Peyer's patch (tissue), 4 donors: ENCODE results near the gene ANKS1A.

ENCODE experiments used
- POLR2A ChIP-seq, 2 donors: fragments of 450-650 bp; IDR thresholded peaks; one replicate each; pipeline ENCODE4 v1.5.1; 2017; ENCODE audit warnings: antibody characterized with exemption in 2 of 2, mild to moderate bottlenecking in 2 of 2, moderate library complexity in 2 of 2
- TF ChIP-seq, protein P1 (sequence below), 6 experiments: fragments of 450-650 bp in 4 of 6; fragments of 200-600 bp in 2 of 6; sonication (generic) in 1 of 6; IDR thresholded peaks; one replicate each; pipeline ENCODE4 v1.5.1; 2017 to 2019; ENCODE audit warnings: antibody characterized with exemption in 6 of 6, mild to moderate bottlenecking in 3 of 6, moderate library complexity in 1 of 6

DNA sequence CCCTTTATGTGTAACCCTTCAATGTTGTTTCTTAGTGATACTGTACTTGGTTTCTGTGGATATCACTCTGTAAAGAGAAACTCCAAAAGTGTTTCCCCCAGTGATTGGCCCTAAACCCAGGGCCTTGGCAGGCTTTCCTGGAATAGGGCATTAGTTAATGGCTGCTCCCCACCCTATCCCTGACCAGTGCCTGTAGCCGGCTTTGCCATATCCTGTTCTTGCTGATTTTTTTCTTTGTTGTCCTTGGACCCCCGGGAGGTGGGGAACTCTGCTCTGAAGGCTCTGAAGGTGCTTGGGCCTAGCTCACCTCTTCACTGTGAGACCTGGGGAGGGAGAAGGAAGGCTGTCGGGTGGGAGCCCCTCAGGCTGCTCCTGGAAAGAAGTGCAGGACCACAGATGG lies 131.9 kb downstream of the ANKS1A start:
- TF ChIP-seq, protein P1, sequence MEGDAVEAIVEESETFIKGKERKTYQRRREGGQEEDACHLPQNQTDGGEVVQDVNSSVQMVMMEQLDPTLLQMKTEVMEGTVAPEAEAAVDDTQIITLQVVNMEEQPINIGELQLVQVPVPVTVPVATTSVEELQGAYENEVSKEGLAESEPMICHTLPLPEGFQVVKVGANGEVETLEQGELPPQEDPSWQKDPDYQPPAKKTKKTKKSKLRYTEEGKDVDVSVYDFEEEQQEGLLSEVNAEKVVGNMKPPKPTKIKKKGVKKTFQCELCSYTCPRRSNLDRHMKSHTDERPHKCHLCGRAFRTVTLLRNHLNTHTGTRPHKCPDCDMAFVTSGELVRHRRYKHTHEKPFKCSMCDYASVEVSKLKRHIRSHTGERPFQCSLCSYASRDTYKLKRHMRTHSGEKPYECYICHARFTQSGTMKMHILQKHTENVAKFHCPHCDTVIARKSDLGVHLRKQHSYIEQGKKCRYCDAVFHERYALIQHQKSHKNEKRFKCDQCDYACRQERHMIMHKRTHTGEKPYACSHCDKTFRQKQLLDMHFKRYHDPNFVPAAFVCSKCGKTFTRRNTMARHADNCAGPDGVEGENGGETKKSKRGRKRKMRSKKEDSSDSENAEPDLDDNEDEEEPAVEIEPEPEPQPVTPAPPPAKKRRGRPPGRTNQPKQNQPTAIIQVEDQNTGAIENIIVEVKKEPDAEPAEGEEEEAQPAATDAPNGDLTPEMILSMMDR (IDR thresholded peaks at IDR 0.05): no peak
- TF ChIP-seq POLR2A (IDR thresholded peaks at IDR 0.05): no peak
